WERI-Rb-1 (cell line): ENCODE measurements around the gene NHS.

Experiments used
- DNase-seq: peaks from one replicate; pipeline ENCODE4 v3.0.0-alpha.2; 2020
- H3K27ac ChIP-seq: fragments of 250-450 bp; sonication (Bioruptor Pico); 2 replicates; pipeline ENCODE4 v1.5.1; 2020; ENCODE audit warnings: mild to moderate bottlenecking, moderate library complexity
- H3K27me3 ChIP-seq: fragments of 250-450 bp; sonication (Bioruptor Pico); 2 replicates; pipeline ENCODE4 v1.5.1; 2021; ENCODE audit warnings: mild to moderate bottlenecking, low read depth, moderate library complexity; ENCODE audit not compliant: insufficient read depth, severe bottlenecking
- H3K36me3 ChIP-seq: fragments of 250-450 bp; sonication (Bioruptor Pico); 2 replicates; pipeline ENCODE4 v1.5.1; 2020; ENCODE audit warnings: mild to moderate bottlenecking, moderate library complexity
- H3K4me3 ChIP-seq: 2 replicates; pipeline ENCODE4 v1.5.1; 2011; ENCODE audit warnings: low read depth, mild to moderate bottlenecking, control low read depth, low read length
- H3K9me3 ChIP-seq: fragments of 250-450 bp; sonication (Bioruptor Pico); 2 replicates; pipeline ENCODE4 v1.5.1; 2021; ENCODE audit warnings: mild to moderate bottlenecking, moderate library complexity; ENCODE audit not compliant: severe bottlenecking
- TF ChIP-seq, protein P1 (sequence below): IDR thresholded peaks from 2 replicates; pipeline ENCODE4 v1.5.1; 2011; ENCODE audit warnings: low read depth, mild to moderate bottlenecking, control low read depth, inconsistent platforms, low read length

The NHS gene

DNA sequence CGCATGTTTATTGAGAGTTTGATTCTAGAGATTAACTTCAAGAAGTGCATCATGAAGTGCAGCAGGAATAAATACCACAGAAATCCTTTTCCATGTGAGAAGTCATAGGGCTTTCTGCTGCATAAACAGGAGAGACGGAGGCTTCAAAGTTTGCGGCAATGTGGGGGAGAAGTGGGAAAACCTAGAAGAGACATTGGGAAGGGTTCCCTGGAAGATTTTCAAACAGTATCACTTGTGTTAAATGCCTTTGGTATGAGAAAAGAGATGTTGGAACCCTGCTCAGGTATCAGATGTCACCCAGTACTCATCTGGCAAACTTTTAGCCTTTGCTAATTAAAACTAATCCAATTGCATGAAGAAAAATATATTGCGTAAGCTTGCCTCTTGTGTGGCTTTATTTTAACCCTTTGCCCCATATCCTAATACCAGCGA is 15.4 kb downstream of the NHS start:
- TF ChIP-seq, protein P1, sequence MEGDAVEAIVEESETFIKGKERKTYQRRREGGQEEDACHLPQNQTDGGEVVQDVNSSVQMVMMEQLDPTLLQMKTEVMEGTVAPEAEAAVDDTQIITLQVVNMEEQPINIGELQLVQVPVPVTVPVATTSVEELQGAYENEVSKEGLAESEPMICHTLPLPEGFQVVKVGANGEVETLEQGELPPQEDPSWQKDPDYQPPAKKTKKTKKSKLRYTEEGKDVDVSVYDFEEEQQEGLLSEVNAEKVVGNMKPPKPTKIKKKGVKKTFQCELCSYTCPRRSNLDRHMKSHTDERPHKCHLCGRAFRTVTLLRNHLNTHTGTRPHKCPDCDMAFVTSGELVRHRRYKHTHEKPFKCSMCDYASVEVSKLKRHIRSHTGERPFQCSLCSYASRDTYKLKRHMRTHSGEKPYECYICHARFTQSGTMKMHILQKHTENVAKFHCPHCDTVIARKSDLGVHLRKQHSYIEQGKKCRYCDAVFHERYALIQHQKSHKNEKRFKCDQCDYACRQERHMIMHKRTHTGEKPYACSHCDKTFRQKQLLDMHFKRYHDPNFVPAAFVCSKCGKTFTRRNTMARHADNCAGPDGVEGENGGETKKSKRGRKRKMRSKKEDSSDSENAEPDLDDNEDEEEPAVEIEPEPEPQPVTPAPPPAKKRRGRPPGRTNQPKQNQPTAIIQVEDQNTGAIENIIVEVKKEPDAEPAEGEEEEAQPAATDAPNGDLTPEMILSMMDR: no peak
- H3K36me3 ChIP-seq: no peaks in the 10 kb centered on the region
- no peak overlapping the region for H3K4me3 ChIP-seq
- no peak overlapping the region for H3K27ac ChIP-seq
- no peaks in the 10 kb centered on the region for H3K9me3 ChIP-seq
- peaks cover 42% of the 10 kb centered on the region for H3K27me3 ChIP-seq
- no peak for DNase-seq

GRCh38 chrX:17395154-17395553 is 20.2 kb downstream of the NHS start:
- no peak for DNase-seq
- TF ChIP-seq, protein P1: no peak

GRCh38 chrX:17397074-17397473 is 22.1 kb downstream of the NHS start:
- H3K27ac ChIP-seq: no peak overlapping the region
- no peaks in the 10 kb centered on the region for H3K36me3 ChIP-seq
- TF ChIP-seq, protein P1: no peak
- no peak for DNase-seq
- no peaks in the 10 kb centered on the region for H3K9me3 ChIP-seq
- peaks cover 32% of the 10 kb centered on the region for H3K27me3 ChIP-seq
- H3K4me3 ChIP-seq: no peak overlapping the region

More at GRCh38 chrX:17395154-17395553, 20.2 kb downstream of the NHS start:
- Histone ChIP-seq H3K4me3 (no peak overlapping the region), H3K36me3 (no peaks in the 10 kb centered on the region), H3K9me3 (no peaks in the 10 kb centered on the region), H3K27me3 (peaks cover 29% of the 10 kb centered on the region), H3K27ac (no peak overlapping the region)

GRCh38 chrX:17403189-17403691 is 28.2 kb downstream of the NHS start:
- Histone ChIP-seq H3K27ac (no peak overlapping the region), H3K36me3 (no peaks in the 10 kb centered on the region)
- TF ChIP-seq, protein P1: no peak

GRCh38 chrX:17403972-17404371 is 29.0 kb downstream of the NHS start:
- DNase-seq: no peak
- TF ChIP-seq, protein P1: no peak
- Histone ChIP-seq H3K27me3 (peaks cover 38% of the 10 kb centered on the region), H3K4me3 (no peak overlapping the region), H3K27ac (no peak overlapping the region), H3K9me3 (no peaks in the 10 kb centered on the region), H3K36me3 (no peaks in the 10 kb centered on the region)

More at GRCh38 chrX:17403189-17403691, 28.2 kb downstream of the NHS start:
- Histone ChIP-seq H3K9me3 (no peaks in the 10 kb centered on the region), H3K4me3 (no peak overlapping the region), H3K27me3 (peaks cover 35% of the 10 kb centered on the region)
- DNase-seq: no peak
